DND-41 (cell line): ENCODE results near the gene ZYG11A.

ENCODE experiments used
- ATAC-seq: fragments of 200-7000 bp; cut with Tn5 transposase; 3 replicates; pipeline ENCODE4 v1.9.1; 2021; ENCODE audit warnings: low read depth; ENCODE audit not compliant: insufficient read depth
- DNase-seq: peaks from one replicate; pipeline ENCODE4 v3.0.0-alpha.2; 2020
- H2AFZ ChIP-seq: 2 replicates; pipeline ENCODE4 v1.6.0; 2012; ENCODE audit warnings: low read depth, low read length
- H3K27ac ChIP-seq: 2 replicates; pipeline ENCODE4 v1.5.1; 2012; ENCODE audit warnings: low read length, inconsistent platforms
- H3K27me3 ChIP-seq: fragments of 200-600 bp; sonication (generic); 2 replicates; pipeline ENCODE4 v1.6.0; 2012; ENCODE audit warnings: low read length, mild to moderate bottlenecking, inconsistent platforms; ENCODE audit not compliant: insufficient read depth, poor library complexity
- H3K36me3 ChIP-seq: 2 replicates; pipeline ENCODE4 v1.5.1; 2012; ENCODE audit warnings: low read length, inconsistent platforms; ENCODE audit not compliant: insufficient read depth
- H3K4me1 ChIP-seq: 2 replicates; pipeline ENCODE4 v1.5.1; 2012; ENCODE audit warnings: mild to moderate bottlenecking, low read length; ENCODE audit not compliant: insufficient read depth
- H3K4me2 ChIP-seq: 2 replicates; pipeline ENCODE4 v1.6.0; 2012; ENCODE audit warnings: mild to moderate bottlenecking, moderate library complexity, low read length, inconsistent platforms; ENCODE audit not compliant: insufficient read depth
- H3K4me3 ChIP-seq, 2 experiments: fragments of 200-600 bp in 1 of 2; shearing (Covaris generic) in 1 of 2; 2 replicates each; pipeline ENCODE4 v1.5.1; 2012 to 2016; ENCODE audit warnings: inconsistent platforms in 2 of 2, low read length in 2 of 2, mild to moderate bottlenecking in 2 of 2, low read depth in 1 of 2, moderate library complexity in 1 of 2
- H3K79me2 ChIP-seq: 2 replicates; pipeline ENCODE4 v1.6.0; 2012; ENCODE audit warnings: low read length, inconsistent platforms; ENCODE audit not compliant: insufficient read depth
- H3K9ac ChIP-seq: 2 replicates; pipeline ENCODE4 v1.6.0; 2012; ENCODE audit warnings: low read depth, mild to moderate bottlenecking, inconsistent platforms, low read length, moderate library complexity
- H3K9me3 ChIP-seq: 2 replicates; pipeline ENCODE4 v1.5.1; 2012; ENCODE audit warnings: low read length, moderate library complexity, mild to moderate bottlenecking, inconsistent platforms; ENCODE audit not compliant: insufficient read depth, severe bottlenecking
- H4K20me1 ChIP-seq: 2 replicates; pipeline ENCODE4 v1.6.0; 2012; ENCODE audit warnings: low read length; ENCODE audit not compliant: insufficient read depth
- CTCF ChIP-seq: IDR thresholded peaks from 2 replicates; pipeline ENCODE4 v1.5.1; 2012; ENCODE audit warnings: borderline replicate concordance, low read length, moderate library complexity, mild to moderate bottlenecking; ENCODE audit not compliant: poor library complexity, severe bottlenecking; ENCODE audit errors: extremely low read depth
- EZH2 ChIP-seq: IDR thresholded peaks from 3 replicates; pipeline ENCODE4 v1.6.1; 2012; ENCODE audit warnings: borderline replicate concordance, low read depth, mild to moderate bottlenecking, moderate library complexity, low read length, inconsistent platforms; ENCODE audit not compliant: severe bottlenecking

Gene ZYG11A

GRCh38 chr1:52901384-52901783 is 58.8 kb downstream of the ZYG11A start:
- TF ChIP-seq CTCF (no peak), EZH2 (no peak)
- Histone ChIP-seq H2AFZ (no peak overlapping the region), H3K4me1 (peaks cover 2% of the 10 kb centered on the region; the same call in 1 of the 2 replicates), H3K9me3 (no peaks in the 10 kb centered on the region), H3K36me3 (no peaks in the 10 kb centered on the region), H3K79me2 (no peaks in the 10 kb centered on the region), H4K20me1 (no peaks in the 10 kb centered on the region; the same call in 1 of the 2 replicates), H3K27ac (no peak overlapping the region), H3K4me2 (no peak overlapping the region), H3K27me3 (no peaks in the 10 kb centered on the region), H3K4me3 (no peak overlapping the region), H3K9ac (no peak overlapping the region)
- DNase-seq (no peak), ATAC-seq (no peak)

GRCh38 chr1:52904208-52904926 is 61.8 kb downstream of the ZYG11A start:
- no peak for ATAC-seq
- H3K27me3 ChIP-seq: no peaks in the 10 kb centered on the region
- DNase-seq: no peak
- peaks cover 2% of the 10 kb centered on the region; the same call in 1 of the 2 replicates for H3K4me1 ChIP-seq
- no peaks in the 10 kb centered on the region for H3K79me2 ChIP-seq
- H3K4me3 ChIP-seq: no peak overlapping the region
- H3K36me3 ChIP-seq: no peaks in the 10 kb centered on the region
- no peak overlapping the region for H2AFZ ChIP-seq
- TF ChIP-seq CTCF (no peak), EZH2 (no peak)
- H3K9me3 ChIP-seq: no peaks in the 10 kb centered on the region
- no peaks in the 10 kb centered on the region for H4K20me1 ChIP-seq
- H3K27ac ChIP-seq: no peak overlapping the region
- no peak overlapping the region for H3K9ac ChIP-seq
- H3K4me2 ChIP-seq: no peak overlapping the region

- Histone ChIP-seq H3K36me3 (no peaks in the 10 kb centered on the region), H4K20me1 (no peaks in the 10 kb centered on the region), H3K9ac (no peak overlapping the region), H3K4me3 (no peak overlapping the region), H3K27ac (no peak overlapping the region), H2AFZ (peak overlapping the region; percentile 62), H3K27me3 (no peaks in the 10 kb centered on the region), H3K9me3 (no peaks in the 10 kb centered on the region), H3K4me2 (no peak overlapping the region), H3K79me2 (no peaks in the 10 kb centered on the region), H3K4me1 (peaks cover 2% of the 10 kb centered on the region; the same call in 1 of the 2 replicates)
- ATAC-seq (peak; percentile 98), DNase-seq (peak; percentile 62)
- TF ChIP-seq EZH2 (no peak), CTCF (peak; percentile 77)
These were observed 62.6 kb downstream of the ZYG11A start for GRCh38 chr1:52904927-52905698.
